GM12878 (cell line): ENCODE data around the gene EBI3. TPM values are rescaled to one million over a fixed set of nuclear protein-coding genes. Genes with fewer than 3 reads are reported as not detected.

Experiments
- CREB1 ChIP-seq: IDR thresholded peaks from 2 replicates; pipeline ENCODE4 v1.6.1; 2012; ENCODE audit warnings: low read depth, mild to moderate bottlenecking, inconsistent platforms
- EZH2 ChIP-seq: IDR thresholded peaks from 2 replicates; pipeline ENCODE4 v1.6.1; 2012; ENCODE audit warnings: low read depth, mild to moderate bottlenecking, control low read depth, inconsistent platforms, low read length, borderline replicate concordance; ENCODE audit not compliant: control insufficient read depth
- FOXM1 ChIP-seq: IDR thresholded peaks from 2 replicates; pipeline ENCODE4 v1.6.1; 2012; ENCODE audit warnings: low read depth, mild to moderate bottlenecking, inconsistent platforms, low read length, moderate library complexity
- IKZF1 ChIP-seq: fragments of 450-650 bp; conservative IDR thresholded peaks from 2 replicates; pipeline ENCODE4 v1.6.1; 2017; ENCODE audit warnings: antibody characterized with exemption, mild to moderate bottlenecking
- MLLT1 ChIP-seq: fragments of 450-650 bp; IDR thresholded peaks from 2 replicates; pipeline ENCODE4 v1.6.1; 2016; ENCODE audit warnings: mild to moderate bottlenecking
- MYC ChIP-seq: IDR thresholded peaks from 2 replicates; pipeline ENCODE4 v1.6.1; 2011; ENCODE audit warnings: mild to moderate bottlenecking, low read length, moderate library complexity, inconsistent platforms; ENCODE audit not compliant: insufficient read depth, insufficient replicate concordance, insufficient read length, severe bottlenecking
- NFXL1 ChIP-seq: fragments of 450-650 bp; IDR thresholded peaks from 2 replicates; pipeline ENCODE4 v1.6.1; 2017; ENCODE audit warnings: antibody characterized with exemption, mild to moderate bottlenecking, borderline replicate concordance
- NKRF ChIP-seq: fragments of 450-650 bp; conservative IDR thresholded peaks from 2 replicates; pipeline ENCODE4 v1.6.1; 2017; ENCODE audit warnings: mild to moderate bottlenecking, moderate library complexity
- PAX5 ChIP-seq: IDR thresholded peaks from 2 replicates; pipeline ENCODE4 v1.6.1; 2011; ENCODE audit warnings: low read depth, low read length, borderline replicate concordance
- RFX5 ChIP-seq: IDR thresholded peaks from 2 replicates; pipeline ENCODE4 v1.6.1; 2011; ENCODE audit warnings: low read depth, low read length, improper control_type of control experiment
- RUNX3 ChIP-seq: IDR thresholded peaks from 2 replicates; pipeline ENCODE4 v1.6.1; 2012; ENCODE audit warnings: low read length, inconsistent platforms
- SMC3 ChIP-seq: IDR thresholded peaks from 2 replicates; pipeline ENCODE4 v1.6.1; 2011; ENCODE audit warnings: low read length, improper control_type of control experiment, borderline replicate concordance
- TAF1 ChIP-seq: IDR thresholded peaks from 2 replicates; pipeline ENCODE4 v1.6.1; 2011; ENCODE audit warnings: mild to moderate bottlenecking, low read depth, low read length, borderline replicate concordance
- USF2 ChIP-seq: IDR thresholded peaks from 2 replicates; pipeline ENCODE4 v1.6.1; 2011; ENCODE audit warnings: low read depth, low read length, improper control_type of control experiment, borderline replicate concordance
- WRNIP1 ChIP-seq: IDR thresholded peaks from 2 replicates; pipeline ENCODE4 v1.6.1; 2011; ENCODE audit warnings: low read depth, low read length, improper control_type of control experiment, borderline replicate concordance
- polyA plus RNA-seq, 11 experiments: library from polyadenylated mRNA; depleted of rRNA in 4 of 11; unstranded in 6 of 11; stranded (reverse) in 5 of 11; fragments of >200 nt; fragmentation: Nextera tagmentation in 4 of 11; fragmentation: Illumina TruSeq in 1 of 11; extraction: Ambion mirVana in 4 of 11; extraction: Trizol in 1 of 11; gene quantifications; 1 replicate in 1 of 11; 2 replicates in 10 of 11; pipeline versions ENCODE4 v1.2.1 to v1.2.3, GENCODE V29; 2011 to 2016; ENCODE audit warnings: inconsistent platforms in 2 of 11, missing spikeins in 2 of 11, low read depth in 1 of 11
- total RNA-seq, 4 experiments: library from RNA; depleted of rRNA in 3 of 4; stranded (reverse); fragments of >200 nt in 3 of 4; fragmentation: Illumina TruSeq in 1 of 4; extraction: Trizol in 1 of 4; gene quantifications; 2 replicates each; pipeline versions ENCODE4 v1.2.1 to v1.2.3, GENCODE V29; 2013 to 2021
- TF ChIP-seq, protein P1 (sequence below): IDR thresholded peaks from 2 replicates; pipeline ENCODE4 v1.6.1; 2012; ENCODE audit warnings: mild to moderate bottlenecking, low read depth, low read length
- TF ChIP-seq, protein P2 (sequence below), 3 experiments: IDR thresholded peaks in 2 of 3; conservative IDR thresholded peaks in 1 of 3; 2 replicates each; pipeline ENCODE4 v1.5.1; 2011; ENCODE audit warnings: low read depth in 3 of 3, low read length in 3 of 3, mild to moderate bottlenecking in 3 of 3, control low read depth in 2 of 3, moderate library complexity in 2 of 3, inconsistent platforms in 1 of 3, mixed read lengths in 1 of 3; ENCODE audit not compliant: control insufficient read depth in 2 of 3, insufficient read depth in 1 of 3; ENCODE audit errors: extremely low read depth in 1 of 3
- TF ChIP-seq, protein P3 (sequence below): IDR thresholded peaks from 2 replicates; pipeline ENCODE4 v1.6.1; 2011; ENCODE audit warnings: borderline replicate concordance, low read depth, mild to moderate bottlenecking, moderate library complexity, mixed read lengths, low read length; ENCODE audit not compliant: insufficient read depth; ENCODE audit errors: extremely low read length

Gene EBI3
- total and polyA plus RNA-seq, 10 of the 15 experiments (the other 5 are each of a cell fraction or from before 2014, with no cell fraction given) = 22.0 to 288 (median 186) TPM

GRCh38 chr19:4233282-4233853 is 4.0 kb downstream of the EBI3 start (continued):
- TF ChIP-seq MLLT1 (0 out of 2 replicates have a peak, but pooled peaks have one; percentile 45), RFX5 (no peak), IKZF1 (peak; percentile 27; the same call in 1 of the 2 replicates), WRNIP1 (no peak), CREB1 (no peak), NKRF (peak; percentile 66; the same call in 1 of the 2 replicates), FOXM1 (no peak), SMC3 (peak; percentile 36; the same call in 1 of the 2 replicates), NFXL1 (no peak), RUNX3 (peak; percentile 35; the same call in 1 of the 2 replicates), USF2 (no peak), TAF1 (no peak), MYC (no peak), EZH2 (no peak), PAX5 (no peak)
- TF ChIP-seq, protein P1, sequence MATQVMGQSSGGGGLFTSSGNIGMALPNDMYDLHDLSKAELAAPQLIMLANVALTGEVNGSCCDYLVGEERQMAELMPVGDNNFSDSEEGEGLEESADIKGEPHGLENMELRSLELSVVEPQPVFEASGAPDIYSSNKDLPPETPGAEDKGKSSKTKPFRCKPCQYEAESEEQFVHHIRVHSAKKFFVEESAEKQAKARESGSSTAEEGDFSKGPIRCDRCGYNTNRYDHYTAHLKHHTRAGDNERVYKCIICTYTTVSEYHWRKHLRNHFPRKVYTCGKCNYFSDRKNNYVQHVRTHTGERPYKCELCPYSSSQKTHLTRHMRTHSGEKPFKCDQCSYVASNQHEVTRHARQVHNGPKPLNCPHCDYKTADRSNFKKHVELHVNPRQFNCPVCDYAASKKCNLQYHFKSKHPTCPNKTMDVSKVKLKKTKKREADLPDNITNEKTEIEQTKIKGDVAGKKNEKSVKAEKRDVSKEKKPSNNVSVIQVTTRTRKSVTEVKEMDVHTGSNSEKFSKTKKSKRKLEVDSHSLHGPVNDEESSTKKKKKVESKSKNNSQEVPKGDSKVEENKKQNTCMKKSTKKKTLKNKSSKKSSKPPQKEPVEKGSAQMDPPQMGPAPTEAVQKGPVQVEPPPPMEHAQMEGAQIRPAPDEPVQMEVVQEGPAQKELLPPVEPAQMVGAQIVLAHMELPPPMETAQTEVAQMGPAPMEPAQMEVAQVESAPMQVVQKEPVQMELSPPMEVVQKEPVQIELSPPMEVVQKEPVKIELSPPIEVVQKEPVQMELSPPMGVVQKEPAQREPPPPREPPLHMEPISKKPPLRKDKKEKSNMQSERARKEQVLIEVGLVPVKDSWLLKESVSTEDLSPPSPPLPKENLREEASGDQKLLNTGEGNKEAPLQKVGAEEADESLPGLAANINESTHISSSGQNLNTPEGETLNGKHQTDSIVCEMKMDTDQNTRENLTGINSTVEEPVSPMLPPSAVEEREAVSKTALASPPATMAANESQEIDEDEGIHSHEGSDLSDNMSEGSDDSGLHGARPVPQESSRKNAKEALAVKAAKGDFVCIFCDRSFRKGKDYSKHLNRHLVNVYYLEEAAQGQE = no peak
- TF ChIP-seq, protein P2, sequence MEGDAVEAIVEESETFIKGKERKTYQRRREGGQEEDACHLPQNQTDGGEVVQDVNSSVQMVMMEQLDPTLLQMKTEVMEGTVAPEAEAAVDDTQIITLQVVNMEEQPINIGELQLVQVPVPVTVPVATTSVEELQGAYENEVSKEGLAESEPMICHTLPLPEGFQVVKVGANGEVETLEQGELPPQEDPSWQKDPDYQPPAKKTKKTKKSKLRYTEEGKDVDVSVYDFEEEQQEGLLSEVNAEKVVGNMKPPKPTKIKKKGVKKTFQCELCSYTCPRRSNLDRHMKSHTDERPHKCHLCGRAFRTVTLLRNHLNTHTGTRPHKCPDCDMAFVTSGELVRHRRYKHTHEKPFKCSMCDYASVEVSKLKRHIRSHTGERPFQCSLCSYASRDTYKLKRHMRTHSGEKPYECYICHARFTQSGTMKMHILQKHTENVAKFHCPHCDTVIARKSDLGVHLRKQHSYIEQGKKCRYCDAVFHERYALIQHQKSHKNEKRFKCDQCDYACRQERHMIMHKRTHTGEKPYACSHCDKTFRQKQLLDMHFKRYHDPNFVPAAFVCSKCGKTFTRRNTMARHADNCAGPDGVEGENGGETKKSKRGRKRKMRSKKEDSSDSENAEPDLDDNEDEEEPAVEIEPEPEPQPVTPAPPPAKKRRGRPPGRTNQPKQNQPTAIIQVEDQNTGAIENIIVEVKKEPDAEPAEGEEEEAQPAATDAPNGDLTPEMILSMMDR (IDR thresholded peaks at IDR 0.05 in 2 of 3, conservative IDR thresholded peaks at IDR 0.05 in 1 of 3; ENCODE audit: control insufficient read depth in 2 of 3, extremely low read depth in 1 of 3, insufficient read depth in 1 of 3, low read depth in 3 of 3, low read length in 3 of 3) = peak; percentile 77 to 98 (median 92)
- TF ChIP-seq, protein P3, sequence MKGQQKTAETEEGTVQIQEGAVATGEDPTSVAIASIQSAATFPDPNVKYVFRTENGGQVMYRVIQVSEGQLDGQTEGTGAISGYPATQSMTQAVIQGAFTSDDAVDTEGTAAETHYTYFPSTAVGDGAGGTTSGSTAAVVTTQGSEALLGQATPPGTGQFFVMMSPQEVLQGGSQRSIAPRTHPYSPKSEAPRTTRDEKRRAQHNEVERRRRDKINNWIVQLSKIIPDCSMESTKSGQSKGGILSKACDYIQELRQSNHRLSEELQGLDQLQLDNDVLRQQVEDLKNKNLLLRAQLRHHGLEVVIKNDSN = no peak
